Neural progenitor cell (in vitro differentiated cells): Measurements from ENCODE around the gene ACOT12. TPM values are rescaled to one million over a fixed set of nuclear protein-coding genes. Genes with fewer than 3 reads are reported as not detected.

Source experiments
- DNase-seq: peaks from one replicate; pipeline ENCODE4 v3.0.0-alpha.2; 2016; ENCODE audit warnings: low spot score
- H2AFZ ChIP-seq: fragments of 200-600 bp; sonication (generic); replicated peaks from 2 replicates; pipeline ENCODE4 v1.6.1; 2016; ENCODE audit warnings: antibody characterized with exemption
- H3F3A ChIP-seq: fragments of 200-600 bp; sonication (generic); 2 replicates; pipeline ENCODE4 v1.6.1; 2016; ENCODE audit warnings: antibody characterized with exemption, low read depth
- H3K27ac ChIP-seq: fragments of 200-600 bp; sonication (generic); 2 replicates; pipeline ENCODE4 v1.5.1; 2016; ENCODE audit warnings: mild to moderate bottlenecking
- H3K27me3 ChIP-seq: fragments of 200-600 bp; sonication (generic); 2 replicates; pipeline ENCODE4 v1.6.1; 2016; ENCODE audit warnings: mild to moderate bottlenecking, moderate library complexity
- H3K36me3 ChIP-seq: fragments of 200-600 bp; sonication (generic); 2 replicates; pipeline ENCODE4 v1.5.1; 2016
- H3K4me1 ChIP-seq: fragments of 200-600 bp; sonication (generic); 2 replicates; pipeline ENCODE4 v1.6.1; 2016; ENCODE audit warnings: mixed run types
- H3K4me2 ChIP-seq: fragments of 200-600 bp; sonication (generic); 2 replicates; pipeline ENCODE4 v1.6.1; 2016
- H3K4me3 ChIP-seq: fragments of 200-600 bp; sonication (generic); 2 replicates; pipeline ENCODE4 v1.5.1; 2016
- H3K79me2 ChIP-seq: fragments of 200-600 bp; sonication (generic); 2 replicates; pipeline ENCODE4 v1.6.1; 2016; ENCODE audit warnings: low read depth
- H3K9ac ChIP-seq: fragments of 200-600 bp; sonication (generic); 2 replicates; pipeline ENCODE4 v1.6.1; 2016
- H3K9me3 ChIP-seq: fragments of 200-600 bp; sonication (generic); 2 replicates; pipeline ENCODE4 v1.5.1; 2016; ENCODE audit warnings: low read depth
- H4K20me1 ChIP-seq: fragments of 200-600 bp; sonication (generic); 2 replicates; pipeline ENCODE4 v1.6.1; 2016; ENCODE audit warnings: low read depth
- H3K27ac Mint-ChIP-seq: 3 replicates; pipeline ENCODE4 v1.8.0; 2021; ENCODE audit warnings: mixed read lengths
- H3K27me3 Mint-ChIP-seq: 2 replicates; pipeline ENCODE4 v1.8.0; 2022; ENCODE audit warnings: low read depth, mild to moderate bottlenecking, inconsistent platforms, moderate library complexity, mixed read lengths; ENCODE audit not compliant: insufficient read depth
- H3K36me3 Mint-ChIP-seq: 3 replicates; pipeline ENCODE4 v1.8.0; 2021; ENCODE audit warnings: mixed read lengths
- H3K4me1 Mint-ChIP-seq: 3 replicates; pipeline ENCODE4 v1.8.0; 2021; ENCODE audit warnings: mixed read lengths
- H3K4me3 Mint-ChIP-seq: 3 replicates; pipeline ENCODE4 v1.8.0; 2021; ENCODE audit warnings: mild to moderate bottlenecking, moderate library complexity, mixed read lengths
- H3K9me3 Mint-ChIP-seq: 3 replicates; pipeline ENCODE4 v1.8.0; 2020; ENCODE audit warnings: mixed read lengths
- CTCF ChIP-seq: fragments of 200-600 bp; sonication (generic); IDR thresholded peaks from 2 replicates; pipeline ENCODE4 v1.5.1; 2017; ENCODE audit warnings: antibody characterized with exemption, mild to moderate bottlenecking
- EZH2 ChIP-seq: fragments of 200-600 bp; sonication (generic); IDR thresholded peaks from 2 replicates; pipeline ENCODE4 v1.6.1; 2017; ENCODE audit warnings: antibody characterized with exemption, mild to moderate bottlenecking, moderate library complexity
- EZH2phosphoT487 ChIP-seq: fragments of 200-600 bp; sonication (generic); IDR thresholded peaks from 2 replicates; pipeline ENCODE4 v1.6.1; 2017; ENCODE audit warnings: antibody characterized with exemption
- total RNA-seq: library from RNA; depleted of rRNA; stranded (reverse); fragments of >200 nt; gene quantifications from 2 replicates; pipeline ENCODE4 v1.2.3, GENCODE V29; 2015; ENCODE audit warnings: low replicate concordance

Gene ACOT12
- total RNA-seq, 1 donor from 2014 or later, result not detected

- Histone ChIP-seq H3K79me2 (peaks cover 63% of the 10 kb centered on the region), H3K4me1 (peaks cover 11% of the 10 kb centered on the region), H3K36me3 (peaks cover 3% of the 10 kb centered on the region), H4K20me1 (peaks cover 4% of the 10 kb centered on the region), H3K9me3 (no peaks in the 10 kb centered on the region), H3K4me2 (no peak overlapping the region), H2AFZ (no peak overlapping the region), H3K4me3 (no peak overlapping the region), H3K9ac (no peak overlapping the region), H3K27me3 (no peaks in the 10 kb centered on the region), H3F3A (no peaks in the 10 kb centered on the region), H3K27ac (no peak overlapping the region)
- Mint-ChIP-seq H3K4me1 (peaks cover 19% of the 10 kb centered on the region), H3K27me3 (no peaks in the 10 kb centered on the region), H3K9me3 (no peaks in the 10 kb centered on the region), H3K4me3 (peak overlapping the region; percentile 28), H3K36me3 (no peaks in the 10 kb centered on the region), H3K27ac (no peak overlapping the region)
- no peak for DNase-seq
- TF ChIP-seq CTCF, result no peak
- no peak for TF ChIP-seq EZH2phosphoT487
- TF ChIP-seq EZH2, result no peak
Observed at GRCh38 chr5:81303563-81303962, 90.4 kb downstream of the ACOT12 start.

- Mint-ChIP-seq H3K27me3 (no peaks in the 10 kb centered on the region), H3K27ac (no peak overlapping the region), H3K4me1 (peaks cover 19% of the 10 kb centered on the region), H3K36me3 (no peaks in the 10 kb centered on the region), H3K4me3 (peak overlapping the region; percentile 97), H3K9me3 (no peaks in the 10 kb centered on the region)
- Histone ChIP-seq H3K9ac (no peak overlapping the region), H2AFZ (no peak overlapping the region), H3K9me3 (no peaks in the 10 kb centered on the region), H3K79me2 (peaks cover 73% of the 10 kb centered on the region), H3F3A (no peaks in the 10 kb centered on the region), H3K4me1 (peaks cover 11% of the 10 kb centered on the region), H3K27ac (no peak overlapping the region), H3K4me2 (peak overlapping the region; percentile 94), H3K36me3 (no peaks in the 10 kb centered on the region), H4K20me1 (peaks cover 4% of the 10 kb centered on the region), H3K27me3 (no peaks in the 10 kb centered on the region), H3K4me3 (peak overlapping the region; percentile 70)
- TF ChIP-seq CTCF (no peak), EZH2phosphoT487 (no peak), EZH2 (no peak)
- DNase-seq, result no peak
Observed at GRCh38 chr5:81302596-81302995, 91.3 kb downstream of the ACOT12 start.

GRCh38 chr5:81301271-81302015, 92.5 kb downstream of the ACOT12 start, which contains the start of gene ZCCHC9:
ZCCHC9 (plus strand) TSS chr5:81301587; CDS start chr5:81304758, 3,171 bp downstream.
- H2AFZ ChIP-seq, result peak within 1 kb of the TSS; percentile 92
- peaks cover 4% of the 10 kb centered on the region for H4K20me1 ChIP-seq
- peaks cover 6% of the 10 kb centered on the region for H3F3A ChIP-seq
- peaks cover 81% of the 10 kb centered on the region for H3K79me2 ChIP-seq
- TF ChIP-seq CTCF (peak; percentile 28), EZH2phosphoT487 (no peak), EZH2 (no peak)
- Mint-ChIP-seq H3K9me3 (no peaks in the 10 kb centered on the region), H3K27me3 (no peaks in the 10 kb centered on the region), H3K4me1 (peaks cover 19% of the 10 kb centered on the region), H3K4me3 (peak within 1 kb of the TSS; percentile 97), H3K27ac (peak within 1 kb of the TSS; percentile 95), H3K36me3 (no peaks in the 10 kb centered on the region)
- no peaks in the 10 kb centered on the region for H3K9me3 ChIP-seq
- H3K4me3 ChIP-seq, result peak within 1 kb of the TSS; percentile 70
- peak within 1 kb of the TSS; percentile 79 for H3K9ac ChIP-seq
- H3K27me3 ChIP-seq, result no peaks in the 10 kb centered on the region
- H3K4me1 ChIP-seq, result peaks cover 11% of the 10 kb centered on the region
- peak within 1 kb of the TSS; percentile 89 for H3K27ac ChIP-seq
- peak; percentile 98 for DNase-seq
- no peaks in the 10 kb centered on the region for H3K36me3 ChIP-seq
- H3K4me2 ChIP-seq, result peak within 1 kb of the TSS; percentile 94
